Measurements from ENCODE around the gene CD248.

GRCh38 chr11:66362481-66363147 lies 45.8 kb upstream of the CD248 start:
- TF ChIP-seq ELF4 (IDR thresholded peaks at IDR 0.05): no peak
- no peak for TF ChIP-seq FOXK2 (IDR thresholded peaks at IDR 0.05)
